H54 (cell line): ENCODE data around the gene HOPX.
"Not testable (repeated sequence)": the region's sequence is repeated elsewhere in the genome, so short reads cannot be mapped to it uniquely, and the experiment has no call there.

Experiments used
- DNase-seq: peaks from one replicate; pipeline ENCODE4 v3.0.0; 2011; ENCODE audit warnings: low spot score, mixed read lengths; ENCODE audit not compliant: insufficient read length
- FAIRE-seq: peaks from 3 replicates; lab custom pipeline; 2011; peaks lifted over from hg19 to GRCh38; lab: Jason Lieb, UNC
- POLR2A ChIP-seq: IDR thresholded peaks from 2 replicates; pipeline ENCODE4 v1.6.1; 2011; ENCODE audit warnings: low read depth, mild to moderate bottlenecking, low read length

HOPX gene

DNA sequence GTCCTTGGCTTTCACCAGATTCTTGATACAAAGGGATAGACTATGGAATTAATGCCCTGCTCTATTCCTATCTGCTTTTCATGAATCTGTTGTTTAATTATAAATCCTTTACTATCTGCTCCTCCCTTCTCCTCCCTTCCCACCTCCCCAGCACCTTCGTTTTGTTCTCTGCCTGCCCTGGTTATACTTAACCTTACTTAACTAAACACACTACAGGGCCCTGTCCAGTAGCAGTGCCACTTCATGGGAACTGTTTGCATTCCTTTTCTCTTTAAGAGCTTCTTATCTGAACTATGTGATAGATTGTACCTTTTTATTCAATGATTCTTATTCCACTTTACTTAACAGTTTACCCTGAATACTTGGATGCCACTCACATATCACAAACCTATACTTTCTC is 830 bp downstream of the HOPX start:
- no peak for DNase-seq
- FAIRE-seq: no peak
- TF ChIP-seq POLR2A: no peak

- no peak for TF ChIP-seq POLR2A
- FAIRE-seq: no peak
- DNase-seq: no peak
These were observed 3.4 kb downstream of the HOPX start for GRCh38 chr4:56677711-56678110.

DNA sequence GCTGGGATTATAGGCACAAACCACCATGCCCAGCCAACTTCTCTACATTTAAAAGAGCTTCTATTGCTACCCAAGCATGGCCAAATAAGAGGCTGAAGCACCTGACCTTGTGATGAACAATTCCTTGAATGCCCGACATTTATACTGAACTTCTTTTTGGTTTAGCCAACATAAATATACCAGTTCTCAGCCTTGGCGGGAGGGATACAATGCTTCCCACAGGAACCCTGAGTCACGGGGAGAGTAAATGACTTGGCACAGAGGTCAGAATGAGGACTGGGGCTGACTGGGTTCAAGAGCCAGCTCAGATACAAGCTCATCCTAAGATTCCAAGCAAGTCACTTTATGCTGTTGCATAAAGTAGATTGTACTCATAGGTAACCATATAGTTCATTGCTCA is 6.1 kb downstream of the HOPX start:
- FAIRE-seq: peak; percentile 20
- TF ChIP-seq POLR2A: no peak
- no peak for DNase-seq

DNA sequence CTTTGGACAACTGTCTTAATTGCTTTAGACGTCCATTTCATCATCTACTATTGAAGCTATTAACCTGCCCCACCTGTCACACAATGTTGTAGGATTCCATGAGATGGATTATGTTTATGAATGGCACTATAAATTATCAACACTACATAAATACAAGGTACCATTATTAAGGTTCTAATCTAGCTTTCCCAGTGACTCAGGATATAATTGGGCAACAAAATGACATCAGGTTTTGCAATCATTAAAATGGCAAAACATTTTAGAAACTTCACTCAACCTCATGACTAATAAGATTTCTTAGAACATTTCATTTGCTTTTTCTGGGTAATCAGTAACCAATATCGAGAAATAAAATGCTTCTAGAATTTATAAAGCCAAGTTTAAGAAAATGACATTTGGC is 9.2 kb downstream of the HOPX start:
- DNase-seq (no peak), FAIRE-seq (no peak)
- TF ChIP-seq POLR2A: no peak

GRCh38 chr4:56671373-56671772 is 9.7 kb downstream of the HOPX start:
- no peak for FAIRE-seq
- no peak for TF ChIP-seq POLR2A
- DNase-seq: no peak

GRCh38 chr4:56668267-56668666 is 12.8 kb downstream of the HOPX start:
- FAIRE-seq (no peak), DNase-seq (no peak)
- no peak for TF ChIP-seq POLR2A

GRCh38 chr4:56667396-56667795 is 13.7 kb downstream of the HOPX start:
- DNase-seq, FAIRE-seq: not testable (repeated sequence)

DNA sequence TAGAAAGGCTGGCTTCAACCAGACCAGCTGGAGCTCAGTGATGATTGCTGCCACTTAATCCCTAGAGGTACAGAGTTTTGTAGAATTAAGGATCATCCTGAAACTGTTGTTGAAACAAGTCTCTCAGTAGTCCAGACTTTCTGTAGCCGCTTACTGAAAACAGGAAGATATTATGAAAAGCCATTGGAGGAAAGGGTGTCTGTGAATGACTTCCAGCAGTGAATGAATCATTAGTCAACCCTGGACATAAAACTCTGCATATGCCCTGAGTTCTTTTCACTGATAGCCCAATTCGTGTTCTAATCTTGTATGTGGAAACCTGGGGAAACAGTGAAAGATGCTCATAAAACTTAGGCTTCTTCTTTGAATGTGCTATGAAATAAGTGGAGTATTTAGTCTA is 14.8 kb downstream of the HOPX start:
- no peak for TF ChIP-seq POLR2A
- DNase-seq: no peak
- no peak for FAIRE-seq

DNA sequence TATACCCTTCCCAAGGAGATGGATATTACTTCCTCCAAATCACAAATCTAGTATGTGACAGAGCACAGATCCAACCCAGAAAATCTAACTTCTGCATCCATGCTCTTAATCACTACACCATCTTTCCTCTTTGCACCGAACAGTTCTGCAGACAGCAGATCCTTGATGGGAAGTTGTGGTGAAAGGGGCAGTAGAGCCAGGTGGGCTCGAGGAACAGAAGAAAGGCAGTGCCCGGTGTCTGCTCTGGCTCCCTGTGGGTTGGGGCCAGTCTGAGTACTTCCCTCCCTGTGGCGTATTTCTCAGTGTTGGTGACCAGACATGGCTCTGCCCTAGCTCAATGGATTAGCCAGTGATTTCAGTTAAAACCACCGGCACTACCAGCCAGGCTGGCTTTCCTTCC is 15.3 kb downstream of the HOPX start:
- TF ChIP-seq POLR2A: no peak
- FAIRE-seq: no peak
- no peak for DNase-seq

DNA sequence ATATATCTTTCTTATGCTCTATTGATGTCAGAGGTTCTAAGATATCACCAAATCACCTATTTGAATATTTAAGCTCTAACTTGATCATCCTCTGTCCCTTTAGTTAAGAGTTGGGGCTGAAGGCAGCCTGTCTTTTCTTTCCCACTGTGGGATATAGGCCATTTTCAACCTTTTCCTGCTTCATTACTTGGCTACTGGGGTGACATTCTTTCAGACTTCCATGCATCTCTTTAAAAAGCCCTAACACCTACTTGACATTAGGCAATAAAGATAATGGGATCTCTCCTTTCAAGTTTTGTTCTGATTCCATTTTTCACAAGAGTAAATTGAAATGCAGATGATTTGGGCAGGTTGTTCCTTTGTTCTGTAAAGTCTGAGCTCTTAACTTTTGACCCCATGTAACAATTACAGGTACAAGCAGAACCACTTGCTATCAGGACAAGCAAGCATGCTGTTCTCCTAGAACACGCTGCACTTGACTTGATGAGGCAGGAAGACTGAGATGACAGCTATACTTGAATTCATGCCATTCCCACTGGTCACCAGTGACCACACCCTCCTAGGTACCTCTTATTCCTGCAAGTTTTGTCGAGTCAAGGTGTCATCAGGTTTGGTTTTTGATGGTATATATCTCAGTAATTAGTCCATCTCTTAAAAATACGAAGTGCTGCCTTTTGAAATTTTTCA is 18.2 kb downstream of the HOPX start:
- DNase-seq (no peak), FAIRE-seq (no peak)
- no peak for TF ChIP-seq POLR2A

- DNase-seq (no peak), FAIRE-seq (no peak)
- TF ChIP-seq POLR2A: no peak
These were observed 21.1 kb downstream of the HOPX start for GRCh38 chr4:56659946-56660345.

DNA sequence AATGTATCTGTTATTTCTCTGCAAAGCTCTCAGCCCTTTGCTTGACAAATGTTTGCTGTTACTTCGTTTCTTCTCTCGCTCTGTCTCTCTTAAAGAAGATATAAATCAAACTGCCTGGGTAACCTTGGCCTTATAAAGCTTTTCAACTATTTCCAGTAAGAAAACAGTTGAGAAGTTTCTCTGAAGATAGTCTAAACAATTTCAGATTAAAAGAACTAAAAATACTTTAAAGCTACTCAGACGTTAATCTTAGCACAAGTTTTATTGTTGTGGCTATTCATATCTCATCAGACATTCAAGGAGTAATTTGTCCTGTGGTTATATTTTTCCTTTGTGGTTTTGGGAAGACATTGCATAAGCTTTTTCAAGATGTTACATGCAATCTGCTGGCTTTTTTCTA is 22.6 kb downstream of the HOPX start:
- no peak for DNase-seq
- no peak for TF ChIP-seq POLR2A
- no peak for FAIRE-seq

DNA sequence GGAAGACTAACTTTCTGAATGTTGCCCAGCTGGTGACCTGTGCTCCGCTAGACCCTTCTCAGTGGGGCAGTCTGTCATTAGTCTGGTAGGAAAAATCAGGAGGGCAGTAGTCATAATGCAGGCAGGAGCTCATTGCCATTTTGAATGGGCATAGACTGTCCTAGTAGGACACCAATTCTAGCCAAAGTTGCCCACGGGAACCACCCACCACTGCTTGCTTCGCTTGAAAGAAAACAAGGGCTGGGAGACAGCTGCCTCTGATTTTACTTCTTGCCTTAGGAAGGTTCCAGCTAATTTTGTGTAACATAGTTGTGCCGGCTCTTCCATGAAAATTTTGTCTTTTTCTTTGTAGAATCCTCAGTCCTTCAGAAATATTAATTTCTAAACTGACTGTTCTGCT is 23.3 kb downstream of the HOPX start:
- no peak for TF ChIP-seq POLR2A
- FAIRE-seq: no peak

GRCh38 chr4:56657128-56657527 is 24.0 kb downstream of the HOPX start:
- FAIRE-seq (no peak), DNase-seq (no peak)
- no peak for TF ChIP-seq POLR2A

More for the DNA sequence above, 23.3 kb downstream of the HOPX start:
- DNase-seq: no peak

DNA sequence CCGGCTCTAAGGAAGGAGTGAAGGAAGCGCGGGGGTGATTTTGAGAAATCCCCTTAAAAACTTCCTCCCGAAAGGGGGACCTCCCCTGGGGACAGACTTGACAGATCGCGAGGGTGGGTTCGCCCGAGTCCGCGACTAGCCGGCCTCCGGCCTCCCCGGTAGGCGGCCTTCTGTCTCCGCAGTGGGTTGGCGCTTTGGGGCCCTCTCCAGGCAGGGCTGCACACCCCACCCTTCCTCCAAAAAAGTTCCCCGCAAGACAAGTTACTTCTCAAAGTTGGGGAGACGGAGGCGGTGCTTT is 24.8 kb downstream of the HOPX start:
- no peak for TF ChIP-seq POLR2A
- FAIRE-seq (no peak), DNase-seq (no peak)

GRCh38 chr4:56655627-56656345 is 25.3 kb downstream of the HOPX start:
- FAIRE-seq (no peak), DNase-seq (no peak)
- TF ChIP-seq POLR2A: no peak
